OCI-M2 (cell line): ENCODE measurements around the gene LYG1.
"Not testable (repeated sequence)": the region's sequence is repeated elsewhere in the genome, so short reads cannot be mapped to it uniquely, and the experiment has no call there.

ENCODE experiments used
- DNase-seq: peaks from one replicate; lab custom pipeline; 2025; ENCODE audit not compliant: unreplicated experiment; lab: John Stamatoyannopoulos, UW

LYG1 gene

GRCh38 chr2:99301097-99301496, at the start of gene LYG1:
TSS of gene LYG1 (minus strand) at chr2:99301197. CDS start at chr2:99295670, 5,527 bp downstream.
- not testable (repeated sequence) for DNase-seq

- no peak for DNase-seq
Measured at GRCh38 chr2:99350194-99350593, 49.2 kb upstream of the LYG1 start.

DNA sequence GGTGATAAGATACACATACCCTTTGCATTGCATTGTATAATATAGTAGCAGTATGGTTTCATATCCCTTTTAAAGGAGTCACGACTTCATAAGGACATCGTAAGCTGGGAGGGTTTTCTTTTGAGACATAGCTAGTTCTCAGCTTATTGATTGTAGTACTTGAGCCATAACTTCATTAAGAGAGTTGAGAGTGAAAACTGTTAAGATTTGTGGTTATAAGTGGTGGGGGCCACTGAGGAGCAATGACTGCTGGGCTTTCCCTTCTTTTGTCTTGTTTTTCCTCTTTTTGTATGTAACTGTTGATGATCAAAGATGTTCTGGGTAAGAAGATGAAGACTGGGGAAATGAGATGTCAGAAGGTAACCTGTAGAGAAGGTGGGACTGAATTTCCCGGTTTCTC, 47.2 kb upstream of the LYG1 start:
- DNase-seq: no peak

DNA sequence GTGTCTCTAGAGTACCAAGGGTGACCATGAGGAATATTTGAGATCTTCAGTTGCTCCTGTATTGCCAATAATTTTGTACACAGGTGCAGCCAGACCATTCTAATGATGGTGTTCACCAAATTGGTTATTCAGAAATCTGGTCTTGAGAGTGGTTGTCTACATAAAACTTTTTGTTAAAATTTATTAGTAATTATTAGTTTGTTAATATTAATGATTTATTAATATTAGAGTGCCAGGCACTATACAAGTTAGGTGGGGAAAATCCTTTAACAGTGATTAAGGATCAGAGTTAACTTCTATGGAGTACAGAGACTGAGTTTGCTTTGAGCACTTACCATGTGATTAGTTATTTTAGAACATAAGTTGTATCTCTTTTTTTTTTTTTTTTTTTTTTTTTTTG, 45.2 kb upstream of the LYG1 start:
- DNase-seq: no peak

DNA sequence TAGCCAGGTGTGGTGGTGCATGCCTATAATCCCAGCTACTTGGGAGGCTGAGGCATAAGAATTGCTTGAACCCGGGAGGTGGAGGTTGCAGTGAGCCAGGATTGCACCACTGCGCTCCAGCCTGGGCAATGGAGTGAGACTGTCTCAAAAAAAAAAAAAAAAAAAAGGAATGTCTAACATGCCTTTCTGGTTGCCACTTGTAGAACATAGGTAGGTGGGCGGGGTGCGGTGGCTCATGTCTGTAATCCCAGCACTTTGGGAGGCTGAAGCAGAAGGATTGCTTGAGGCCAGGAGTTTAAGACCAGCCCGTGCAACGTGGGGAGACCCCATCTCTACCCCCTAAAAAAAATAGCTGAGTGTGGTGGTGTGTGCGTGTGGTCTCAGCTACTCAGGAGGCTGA, 44.4 kb upstream of the LYG1 start:
- not testable (repeated sequence) for DNase-seq

DNA sequence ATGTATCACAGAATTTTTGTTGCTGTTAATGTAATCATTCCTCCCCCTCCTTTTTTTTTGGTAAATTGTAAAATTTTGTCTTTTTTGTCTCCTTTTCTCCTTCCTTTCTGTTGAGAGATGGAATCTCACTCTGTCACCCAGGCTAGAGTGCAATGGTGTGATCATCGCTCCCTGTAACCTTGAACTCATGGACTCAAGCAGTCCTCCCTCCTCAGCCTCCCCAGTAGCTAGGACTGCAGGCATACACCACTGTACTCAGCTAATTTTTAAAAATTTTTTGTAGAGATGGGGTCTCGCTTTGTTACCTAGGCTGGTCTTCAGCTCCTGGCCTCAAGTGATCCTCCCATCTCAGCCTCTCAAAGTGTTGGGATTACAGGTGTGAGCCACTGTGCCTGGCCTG, 41.5 kb upstream of the LYG1 start:
- no peak for DNase-seq

- DNase-seq: no peak
Measured at GRCh38 chr2:99340669-99341236, 39.8 kb upstream of the LYG1 start.

- DNase-seq: no peak
Measured at GRCh38 chr2:99338029-99338585, 37.1 kb upstream of the LYG1 start.

- DNase-seq: peak; percentile 39
Measured at GRCh38 chr2:99337113-99338028, 36.4 kb upstream of the LYG1 start, which contains the start of gene EIF5B. TSS of gene EIF5B (plus strand) at chr2:99337389. CDS start at chr2:99337555, 166 bp downstream.

GRCh38 chr2:99336804-99337112, 35.8 kb upstream of the LYG1 start:
- DNase-seq: no peak

- peak; percentile 67 for DNase-seq
Measured at GRCh38 chr2:99335911-99336803, 35.2 kb upstream of the LYG1 start, which contains the start of gene TXNDC9. TSS of gene TXNDC9 (minus strand) at chr2:99336333. CDS start at chr2:99333210, 3,123 bp downstream.

GRCh38 chr2:99325384-99325783, 24.4 kb upstream of the LYG1 start:
- DNase-seq: no peak

DNA sequence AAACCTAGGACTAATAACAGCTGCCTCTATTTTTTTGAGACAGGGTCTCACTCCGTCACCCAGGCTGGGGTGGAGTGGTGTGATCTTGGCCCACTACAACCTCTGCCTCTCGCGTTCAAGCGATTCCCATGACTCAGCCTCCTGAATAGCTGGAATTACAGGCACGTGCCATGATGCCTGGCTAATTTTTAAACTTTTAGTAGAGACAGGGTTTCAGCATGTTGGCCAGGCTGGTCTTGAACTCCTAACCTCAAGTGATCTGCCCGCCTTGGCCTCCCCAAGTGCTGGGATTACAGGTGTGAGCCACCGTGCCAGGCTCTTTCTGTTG, 16.8 kb upstream of the LYG1 start:
- DNase-seq: not testable (repeated sequence)

DNA sequence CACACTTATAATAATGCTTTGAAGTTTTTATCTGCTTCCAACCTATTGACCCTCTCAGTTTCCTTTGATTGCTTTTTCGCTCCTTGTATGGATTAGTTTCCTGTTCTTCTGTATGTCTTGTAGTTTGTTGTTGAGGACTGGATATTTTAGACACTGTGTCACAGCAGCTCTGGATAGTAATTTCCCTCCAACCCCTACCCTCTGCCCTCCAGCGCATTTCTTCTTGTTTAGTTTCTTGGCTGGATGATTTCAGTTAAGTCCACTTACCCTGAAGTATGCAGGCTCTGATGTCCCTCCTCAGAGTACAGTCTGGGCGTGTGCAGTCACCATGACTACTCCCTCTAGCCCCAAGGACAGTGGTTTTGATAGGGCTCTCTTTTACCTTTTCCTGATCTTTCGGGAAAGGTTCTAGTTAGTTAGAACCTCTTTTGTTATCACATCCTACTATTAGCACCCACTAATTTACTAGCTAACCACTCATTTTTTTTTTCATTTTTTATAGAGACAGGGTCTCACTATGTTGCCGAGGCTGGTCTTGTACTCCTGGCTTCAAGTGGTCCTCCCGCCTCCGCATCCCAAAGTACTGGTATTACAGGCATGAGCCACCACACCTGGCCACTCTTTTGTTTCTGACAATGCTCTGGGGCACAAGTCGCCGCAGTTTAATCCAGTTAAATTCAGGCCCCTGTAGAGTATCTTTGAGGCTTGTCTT, 16.3 kb upstream of the LYG1 start:
- no peak for DNase-seq

DNA sequence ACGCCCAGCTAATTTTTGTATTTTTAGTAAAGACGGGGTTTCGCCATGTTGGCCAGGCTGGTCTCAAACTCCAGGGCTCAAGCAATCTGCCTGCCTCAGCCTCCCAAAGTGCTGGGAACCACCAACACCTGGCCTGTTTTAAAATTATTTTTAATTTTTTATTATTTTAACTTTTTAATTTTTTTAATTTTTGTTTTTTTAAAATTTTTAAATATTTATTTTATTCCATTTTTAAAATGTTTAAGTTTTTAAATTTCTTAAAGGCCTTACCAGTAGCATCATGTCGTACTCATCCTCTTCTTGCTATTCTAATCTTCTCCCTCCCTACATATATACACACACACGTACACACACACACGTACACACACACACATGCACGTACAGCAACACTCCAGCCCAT, 1.4 kb downstream of the LYG1 start:
- DNase-seq: no peak

GRCh38 chr2:99297994-99298393, 3.0 kb downstream of the LYG1 start:
- no peak for DNase-seq

GRCh38 chr2:99285526-99285925, 15.5 kb downstream of the LYG1 start:
- DNase-seq: no peak

GRCh38 chr2:99279969-99280695, 20.9 kb downstream of the LYG1 start:
- DNase-seq: no peak

DNA sequence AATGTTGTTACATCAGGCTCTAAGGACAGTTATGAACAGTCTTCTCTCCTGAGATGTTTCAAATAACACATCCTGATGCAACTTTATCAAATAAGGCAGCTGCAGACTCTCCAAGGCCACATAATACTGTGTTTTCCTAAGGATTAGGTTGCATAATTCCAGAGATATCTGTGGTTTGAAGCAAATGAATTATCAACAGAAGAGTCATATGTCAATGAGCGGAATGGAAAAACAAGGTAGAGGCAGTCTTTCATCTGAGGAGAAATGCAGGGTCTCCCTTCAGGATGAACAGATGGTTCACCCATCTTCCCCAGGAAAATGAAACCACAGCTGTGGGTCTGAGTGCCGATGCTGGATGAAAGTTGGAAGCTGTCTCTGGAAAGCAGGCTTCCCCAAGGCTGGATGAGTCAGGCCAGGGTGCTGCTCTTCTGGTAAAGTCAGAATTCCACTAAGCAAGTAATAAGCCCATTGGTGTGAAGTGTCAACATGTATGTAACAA, 22.2 kb downstream of the LYG1 start:
- DNase-seq: no peak
